Endothelial cell of umbilical vein (primary cell): ENCODE data around the gene KCTD21. TPM values are rescaled to one million over a fixed set of nuclear protein-coding genes. Genes with fewer than 3 reads are reported as not detected.

Experiments
- BruUV-seq: library from RNA; stranded (reverse); fragments of 400-500 nt; replicated peaks from 2 replicates; lab custom pipeline; 2021; lab: Mats Ljungman, UMichigan
- CTCF ChIA-PET: fragments of 300-600, 350-600 bp; sonication (Branson Sonifier 250); formaldehyde crosslinking; loops from one replicate; lab custom pipeline; 2021; ENCODE audit warnings: antibody characterized with exemption, inconsistent platforms; lab: Charles Lee
- POLR2A ChIA-PET: fragments of 300-600, 350-600 bp; sonication (Branson Sonifier 250); formaldehyde crosslinking; loops from one replicate; lab custom pipeline; 2021; ENCODE audit warnings: antibody characterized with exemption, inconsistent platforms; lab: Charles Lee
- DNase-seq: peaks from one replicate; pipeline ENCODE4 v3.0.0-alpha.2; 2011; ENCODE audit warnings: low read depth, low spot score
- FAIRE-seq: peaks from 2 replicates; lab custom pipeline; 2011; peaks lifted over from hg19 to GRCh38; lab: Jason Lieb, UNC
- H2AFZ ChIP-seq: 2 replicates; pipeline ENCODE4 v1.6.0; 2012; ENCODE audit warnings: low read depth, low read length, control low read depth, inconsistent platforms
- H3K27ac ChIP-seq: 2 replicates; pipeline ENCODE4 v1.5.1; 2011; ENCODE audit warnings: low read depth, mild to moderate bottlenecking, control low read depth, low read length, moderate library complexity; ENCODE audit not compliant: insufficient read depth
- H3K27me3 ChIP-seq, 2 experiments: 2 replicates each; pipeline versions ENCODE4 v1.6.0 to v1.6.1; 2011; ENCODE audit warnings: low read length in 2 of 2, mixed read lengths in 1 of 2; ENCODE audit not compliant: control insufficient read depth in 2 of 2, insufficient read depth in 2 of 2
- H3K36me3 ChIP-seq, 2 experiments: 2 replicates in 1 of 2; 3 replicates in 1 of 2; pipeline ENCODE4 v1.5.1; 2011; ENCODE audit warnings: low read length in 2 of 2, mild to moderate bottlenecking in 1 of 2, moderate library complexity in 1 of 2; ENCODE audit not compliant: control insufficient read depth in 2 of 2, insufficient read depth in 2 of 2; ENCODE audit errors: extremely low read depth in 1 of 2
- H3K4me1 ChIP-seq: 3 replicates; pipeline ENCODE4 v1.5.1; 2011; ENCODE audit warnings: mild to moderate bottlenecking, low read length; ENCODE audit not compliant: control insufficient read depth, insufficient read depth; ENCODE audit errors: extremely low read depth
- H3K4me2 ChIP-seq: 2 replicates; pipeline ENCODE4 v1.6.1; 2011; ENCODE audit warnings: low read length, control low read depth, mixed read lengths; ENCODE audit not compliant: insufficient read depth
- H3K4me3 ChIP-seq, 3 experiments: fragments of 200-600 bp in 1 of 3; sonication (generic), shearing (Covaris generic) in 1 of 3; replicated peaks in 1 of 3; 2 replicates each; pipeline ENCODE4 v1.5.1; 2011 to 2016; ENCODE audit warnings: control low read depth in 3 of 3, low read length in 3 of 3, mild to moderate bottlenecking in 2 of 3, inconsistent platforms in 1 of 3, low read depth in 1 of 3, moderate library complexity in 1 of 3; ENCODE audit not compliant: insufficient read depth in 1 of 3
- H3K79me2 ChIP-seq: 2 replicates; pipeline ENCODE4 v1.6.0; 2012; ENCODE audit warnings: low read length, inconsistent platforms; ENCODE audit not compliant: control insufficient read depth, insufficient read depth
- H3K9ac ChIP-seq: replicated peaks from 2 replicates; pipeline ENCODE3; 2011; ENCODE audit warnings: low read length, control low read depth; ENCODE audit not compliant: insufficient read depth; ENCODE audit errors: extremely low read depth
- H3K9me1 ChIP-seq: replicated peaks from 3 replicates; pipeline ENCODE4 v1.6.0; 2011; ENCODE audit warnings: mild to moderate bottlenecking, low read length; ENCODE audit not compliant: control insufficient read depth, insufficient read depth; ENCODE audit errors: extremely low read depth
- H3K9me3 ChIP-seq: replicated peaks from 2 replicates; pipeline ENCODE4 v1.5.1; 2012; ENCODE audit warnings: low read length, inconsistent platforms; ENCODE audit not compliant: control insufficient read depth, insufficient read depth
- H4K20me1 ChIP-seq: replicated peaks from 2 replicates; pipeline ENCODE3; 2011; ENCODE audit warnings: mild to moderate bottlenecking, low read length; ENCODE audit not compliant: control insufficient read depth, insufficient read depth; ENCODE audit errors: extremely low read depth
- EZH2 ChIP-seq: IDR thresholded peaks from 2 replicates; pipeline ENCODE4 v1.6.1; 2012; ENCODE audit warnings: borderline replicate concordance, low read depth, mild to moderate bottlenecking, moderate library complexity, low read length, inconsistent platforms; ENCODE audit not compliant: severe bottlenecking
- FOS ChIP-seq: IDR thresholded peaks from 2 replicates; pipeline ENCODE4 v1.6.1; 2011; ENCODE audit warnings: mild to moderate bottlenecking, low read length, moderate library complexity, borderline replicate concordance; ENCODE audit not compliant: insufficient read depth
- GATA2 ChIP-seq: IDR thresholded peaks from 2 replicates; pipeline ENCODE4 v1.7.0; 2011; ENCODE audit warnings: low read depth, mild to moderate bottlenecking, moderate library complexity, mixed read lengths, low read length; ENCODE audit not compliant: insufficient read length, insufficient read depth
- JUN ChIP-seq: IDR thresholded peaks from 2 replicates; pipeline ENCODE4 v1.6.1; 2011; ENCODE audit warnings: borderline replicate concordance, low read depth; ENCODE audit not compliant: insufficient read length, insufficient read depth
- MYC ChIP-seq: IDR thresholded peaks from one replicate; pipeline ENCODE4 v1.6.1; 2011; ENCODE audit warnings: mild to moderate bottlenecking, low read depth, low read length
- POLR2A ChIP-seq: IDR thresholded peaks from 2 replicates; pipeline ENCODE4 v1.6.1; 2012; ENCODE audit warnings: low read depth, mild to moderate bottlenecking, control low read depth, low read length
- POLR2AphosphoS5 ChIP-seq: IDR thresholded peaks from 2 replicates; pipeline ENCODE4 v1.6.1; 2012; ENCODE audit warnings: low read depth, mild to moderate bottlenecking, control low read depth, low read length, moderate library complexity; ENCODE audit not compliant: insufficient read depth
- dilution Hi-C: fragments of 300-500 bp; cut with MboI; formaldehyde crosslinking; loops from one replicate; pipeline ENCODE4 v1.15.0; 2019; ENCODE audit warnings: low sequenced_read_pairs; ENCODE audit not compliant: extremely low pct_ligation_motif_present
- intact Hi-C: fragments of 100-400 bp; cut with micrococcal nuclease; formaldehyde crosslinking; loops from one replicate; pipeline ENCODE4 v1.10.0; 2022
- polyA plus RNA-seq, 4 experiments: library from polyadenylated mRNA; depleted of rRNA in 3 of 4; stranded (reverse) in 3 of 4; unstranded in 1 of 4; fragments of >200 nt; gene quantifications; 2 replicates each; pipeline versions ENCODE4 v1.2.1 to v1.2.3, GENCODE V29; 2011 to 2012; ENCODE audit warnings: missing spikeins in 1 of 4
- total RNA-seq: library from RNA; stranded (reverse); gene quantifications from 2 replicates; pipeline ENCODE4 v1.2.3, GENCODE V29; 2021
- TF ChIP-seq, protein P1 (sequence below), 2 donors: IDR thresholded peaks; 1 replicate in 1 of 2; 2 replicates in 1 of 2; pipeline ENCODE4 v1.5.1; 2011; ENCODE audit warnings: low read length in 2 of 2, mild to moderate bottlenecking in 2 of 2, moderate library complexity in 2 of 2, control low read depth in 1 of 2, inconsistent platforms in 1 of 2, low read depth in 1 of 2; ENCODE audit not compliant: insufficient read depth in 1 of 2; ENCODE audit errors: extremely low read depth in 1 of 2
- TF ChIP-seq, protein P2 (sequence below): IDR thresholded peaks from 2 replicates; pipeline ENCODE4 v1.6.1; 2011; ENCODE audit not compliant: insufficient read depth, insufficient read length

Gene KCTD21
- total and polyA plus RNA-seq, 2 donors (not counting 3 experiments of a cell fraction or from before 2014, with no cell fraction given): 8.5 to 11.9 TPM

DNA sequence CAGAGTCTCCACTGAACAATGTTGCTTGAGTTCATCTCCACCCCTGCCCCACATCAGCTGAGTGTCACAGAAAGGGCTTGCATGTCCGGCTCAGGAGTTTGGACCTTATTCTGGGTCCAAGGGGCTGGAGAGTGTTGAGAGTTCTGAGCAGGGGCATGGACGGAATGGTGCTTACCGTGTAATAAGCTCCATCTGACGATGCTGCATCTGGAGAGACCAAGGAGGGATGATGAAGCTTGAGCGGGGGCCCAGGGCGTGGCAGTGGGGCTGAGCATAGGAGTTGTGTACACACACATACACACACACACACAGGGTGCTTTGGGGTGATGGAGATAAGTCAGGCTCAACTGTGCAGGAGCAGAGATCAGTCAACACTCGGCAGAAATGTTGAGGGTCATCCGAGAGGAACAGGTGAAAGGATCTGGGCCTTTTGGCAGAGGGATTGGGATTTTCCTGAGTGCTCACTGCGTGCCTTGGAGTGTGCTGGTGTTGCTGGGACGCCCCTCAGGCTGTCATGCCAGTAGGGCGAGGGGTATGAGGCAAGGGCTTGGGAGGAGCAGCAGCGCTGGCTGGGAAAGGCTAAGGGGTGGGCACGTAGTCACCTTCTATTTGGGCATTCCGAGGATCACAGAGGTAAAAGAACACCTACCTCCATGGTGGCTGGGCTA is 2.6 kb upstream of the KCTD21 start:
- intact Hi-C loops: no loop called here
- no peak overlapping the region for H2AFZ ChIP-seq
- FAIRE-seq (no peak), DNase-seq (no peak)
- ChIA-PET CTCF (interaction anchor here (1.1 kb wide), 1 partner anchor 373 kb away, joined by 3 read pairs; no protein-coding TSS in a partner anchor), POLR2A (no interaction called here)
- H3K9me3 ChIP-seq: no peaks in the 10 kb centered on the region
- no peaks in the 10 kb centered on the region for H4K20me1 ChIP-seq
- H3K4me2 ChIP-seq: no peak overlapping the region
- TF ChIP-seq, protein P1, sequence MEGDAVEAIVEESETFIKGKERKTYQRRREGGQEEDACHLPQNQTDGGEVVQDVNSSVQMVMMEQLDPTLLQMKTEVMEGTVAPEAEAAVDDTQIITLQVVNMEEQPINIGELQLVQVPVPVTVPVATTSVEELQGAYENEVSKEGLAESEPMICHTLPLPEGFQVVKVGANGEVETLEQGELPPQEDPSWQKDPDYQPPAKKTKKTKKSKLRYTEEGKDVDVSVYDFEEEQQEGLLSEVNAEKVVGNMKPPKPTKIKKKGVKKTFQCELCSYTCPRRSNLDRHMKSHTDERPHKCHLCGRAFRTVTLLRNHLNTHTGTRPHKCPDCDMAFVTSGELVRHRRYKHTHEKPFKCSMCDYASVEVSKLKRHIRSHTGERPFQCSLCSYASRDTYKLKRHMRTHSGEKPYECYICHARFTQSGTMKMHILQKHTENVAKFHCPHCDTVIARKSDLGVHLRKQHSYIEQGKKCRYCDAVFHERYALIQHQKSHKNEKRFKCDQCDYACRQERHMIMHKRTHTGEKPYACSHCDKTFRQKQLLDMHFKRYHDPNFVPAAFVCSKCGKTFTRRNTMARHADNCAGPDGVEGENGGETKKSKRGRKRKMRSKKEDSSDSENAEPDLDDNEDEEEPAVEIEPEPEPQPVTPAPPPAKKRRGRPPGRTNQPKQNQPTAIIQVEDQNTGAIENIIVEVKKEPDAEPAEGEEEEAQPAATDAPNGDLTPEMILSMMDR (IDR thresholded peaks at IDR 0.05; ENCODE audit: extremely low read depth in 1 of 2, insufficient read depth in 1 of 2, low read depth in 1 of 2, low read length in 2 of 2): no peak
- no peak for TF ChIP-seq JUN
- no peak for TF ChIP-seq GATA2
- TF ChIP-seq FOS: no peak
- no peak for TF ChIP-seq EZH2
- TF ChIP-seq, protein P2, sequence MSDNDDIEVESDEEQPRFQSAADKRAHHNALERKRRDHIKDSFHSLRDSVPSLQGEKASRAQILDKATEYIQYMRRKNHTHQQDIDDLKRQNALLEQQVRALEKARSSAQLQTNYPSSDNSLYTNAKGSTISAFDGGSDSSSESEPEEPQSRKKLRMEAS: no peak
- no peak for TF ChIP-seq MYC
- TF ChIP-seq POLR2A: no peak
- TF ChIP-seq POLR2AphosphoS5: no peak
- dilution Hi-C loops: no loop called here
- BruUV-seq: no TSS peak
- H3K36me3 ChIP-seq: no peaks in the 10 kb centered on the region
- no peak overlapping the region for H3K9ac ChIP-seq
- H3K27ac ChIP-seq: no peak overlapping the region
- H3K9me1 ChIP-seq: no peaks in the 10 kb centered on the region
- no peaks in the 10 kb centered on the region for H3K27me3 ChIP-seq
- peaks cover 31% of the 10 kb centered on the region for H3K79me2 ChIP-seq
- H3K4me1 ChIP-seq: peaks cover 37% of the 10 kb centered on the region
- H3K4me3 ChIP-seq: no peak overlapping the region
